ENCODE measurements around the gene MUC5B. TPM values are rescaled to one million over a fixed set of nuclear protein-coding genes. Genes with fewer than 3 reads are reported as not detected.

MUC5B gene
- 0.57 TPM in 1 of 2 replicates, not detected in the other for total RNA-seq

GRCh38 chr11:1222491-1223345 lies at the start of gene MUC5B:
Gene MUC5B, plus strand, starts transcription at chr11:1223066. Its CDS starts 58 bp downstream, at chr11:1223124.

GRCh38 chr11:1309498-1310317 lies 86.8 kb downstream of the MUC5B start, which contains the start of gene TOLLIP:
Gene TOLLIP, minus strand, starts transcription at chr11:1309632. Its CDS starts 134 bp downstream, at chr11:1309498.

Other genes with a start within 250 kb of the MUC5B start
- not detected in 2 replicates for gene MUC6, start 186.3 kb upstream of the MUC5B start, total RNA-seq
- gene MUC2, start 148.2 kb upstream of the MUC5B start, total RNA-seq: under 0.01 TPM in 1 of 2 replicates, not detected in the other
- gene MUC5AC, start 65.1 kb upstream of the MUC5B start, total RNA-seq: 0.07 TPM in 1 of 2 replicates, not detected in the other
- 44.1 and 68.3 TPM in 2 replicates for gene TOLLIP, start 86.6 kb downstream of the MUC5B start, total RNA-seq
- under 0.01 and 1.00 TPM in 2 replicates for gene BRSK2, start 166.9 kb downstream of the MUC5B start, total RNA-seq

All from nasal cavity respiratory epithelium epithelial cell of viscerocranial mucosa (primary cell).